Measurements from ENCODE around the gene MAP3K8. TPM values are rescaled to one million over a fixed set of nuclear protein-coding genes. Genes with fewer than 3 reads are reported as not detected.

The MAP3K8 gene
- total and polyA plus RNA-seq, 9 of the 15 experiments (the other 6 are each of a cell fraction or from before 2014, with no cell fraction given) = 6.9 to 23.6 (median 13.6) TPM

DNA sequence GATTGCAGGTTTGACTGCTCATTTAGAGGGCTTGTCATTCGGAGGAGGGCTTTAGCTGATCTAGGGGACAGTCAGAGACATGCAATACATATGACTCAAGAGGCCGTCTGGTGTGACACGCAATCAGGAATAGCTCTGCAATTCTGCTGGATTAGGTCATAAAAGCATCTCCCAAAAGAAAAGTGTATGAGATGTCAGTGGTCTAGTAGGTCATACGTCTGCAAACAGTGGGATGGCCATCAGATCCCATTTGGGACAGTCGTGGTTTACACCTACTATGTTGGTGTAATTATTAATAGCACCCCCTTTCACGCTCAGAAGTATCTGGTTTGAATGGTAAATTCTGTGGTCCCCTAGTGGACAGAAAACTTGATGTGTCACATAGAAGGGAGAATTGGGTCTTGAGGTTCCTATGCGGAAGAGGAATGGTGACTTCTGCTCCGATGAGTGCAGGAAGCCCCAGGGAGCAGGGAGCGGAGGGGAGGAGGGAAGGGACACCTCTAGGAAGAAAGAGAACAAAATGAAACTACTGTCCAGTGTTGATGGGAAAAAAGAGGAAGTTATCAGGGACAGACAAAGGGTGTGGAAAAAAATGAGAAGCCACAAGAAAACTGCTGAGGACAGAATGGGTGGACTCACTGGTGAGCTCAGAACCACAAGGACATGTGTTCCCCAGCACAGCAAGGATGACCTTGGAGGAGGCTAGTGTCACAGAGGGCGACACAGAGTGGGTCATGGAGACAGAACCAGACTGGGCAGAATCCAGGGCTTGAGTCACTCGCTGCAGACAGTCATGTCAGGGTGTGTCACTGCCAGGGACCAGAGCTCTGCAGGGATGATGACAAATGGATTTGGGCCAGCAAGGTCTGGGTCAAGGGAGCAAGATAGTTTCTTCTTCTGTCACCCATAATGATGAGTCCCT lies 59.9 kb downstream of the MAP3K8 start (continued):
- TF ChIP-seq TFE3 (CRISPR knock-in tag; IDR thresholded peaks at IDR 0.05) (no peak), ZNF253 (CRISPR knock-in tag; conservative IDR thresholded peaks at IDR 0.05) (no peak), C11orf30 (IDR thresholded peaks at IDR 0.05; ENCODE audit: low read depth) (peak; percentile 47; the same call in 1 of the 2 replicates), ERF (CRISPR knock-in tag; IDR thresholded peaks at IDR 0.05) (peak; percentile 28; the same call in 1 of the 2 replicates), BRD9 (IDR thresholded peaks at IDR 0.05; ENCODE audit: low read depth, partially characterized antibody) (no peak), RREB1 (CRISPR knock-in tag; IDR thresholded peaks at IDR 0.05) (0 out of 2 replicates have a peak, but pooled peaks have one; percentile 73), SMARCC2 (IDR thresholded peaks at IDR 0.05; ENCODE audit: low read depth) (no peak; the same call in 1 of the 2 replicates), PTBP1 (IDR thresholded peaks at IDR 0.05; ENCODE audit: low read depth, low read length) (no peak), PCBP1 (IDR thresholded peaks at IDR 0.05; ENCODE audit: low read depth, low read length, poor library complexity, severe bottlenecking) (no peak), HDAC2 (IDR thresholded peaks at IDR 0.05) (peak; percentile 76; the same call in 1 of the 2 replicates), NFE2L1 (tag; IDR thresholded peaks at IDR 0.05; ENCODE audit: borderline replicate concordance, low read depth) (no peak)
- TF ChIP-seq, protein P1, sequence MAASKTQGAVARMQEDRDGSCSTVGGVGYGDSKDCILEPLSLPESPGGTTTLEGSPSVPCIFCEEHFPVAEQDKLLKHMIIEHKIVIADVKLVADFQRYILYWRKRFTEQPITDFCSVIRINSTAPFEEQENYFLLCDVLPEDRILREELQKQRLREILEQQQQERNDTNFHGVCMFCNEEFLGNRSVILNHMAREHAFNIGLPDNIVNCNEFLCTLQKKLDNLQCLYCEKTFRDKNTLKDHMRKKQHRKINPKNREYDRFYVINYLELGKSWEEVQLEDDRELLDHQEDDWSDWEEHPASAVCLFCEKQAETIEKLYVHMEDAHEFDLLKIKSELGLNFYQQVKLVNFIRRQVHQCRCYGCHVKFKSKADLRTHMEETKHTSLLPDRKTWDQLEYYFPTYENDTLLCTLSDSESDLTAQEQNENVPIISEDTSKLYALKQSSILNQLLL (CRISPR knock-in tag; IDR thresholded peaks at IDR 0.05; ENCODE audit: borderline replicate concordance) = no peak
- TF ChIP-seq, protein P2, sequence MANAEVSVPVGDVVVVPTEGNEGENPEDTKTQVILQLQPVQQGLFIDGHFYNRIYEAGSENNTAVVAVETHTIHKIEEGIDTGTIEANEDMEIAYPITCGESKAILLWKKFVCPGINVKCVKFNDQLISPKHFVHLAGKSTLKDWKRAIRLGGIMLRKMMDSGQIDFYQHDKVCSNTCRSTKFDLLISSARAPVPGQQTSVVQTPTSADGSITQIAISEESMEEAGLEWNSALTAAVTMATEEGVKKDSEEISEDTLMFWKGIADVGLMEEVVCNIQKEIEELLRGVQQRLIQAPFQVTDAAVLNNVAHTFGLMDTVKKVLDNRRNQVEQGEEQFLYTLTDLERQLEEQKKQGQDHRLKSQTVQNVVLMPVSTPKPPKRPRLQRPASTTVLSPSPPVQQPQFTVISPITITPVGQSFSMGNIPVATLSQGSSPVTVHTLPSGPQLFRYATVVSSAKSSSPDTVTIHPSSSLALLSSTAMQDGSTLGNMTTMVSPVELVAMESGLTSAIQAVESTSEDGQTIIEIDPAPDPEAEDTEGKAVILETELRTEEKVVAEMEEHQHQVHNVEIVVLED (CRISPR knock-in tag; IDR thresholded peaks at IDR 0.05) = no peak
- TF ChIP-seq, protein P3, sequence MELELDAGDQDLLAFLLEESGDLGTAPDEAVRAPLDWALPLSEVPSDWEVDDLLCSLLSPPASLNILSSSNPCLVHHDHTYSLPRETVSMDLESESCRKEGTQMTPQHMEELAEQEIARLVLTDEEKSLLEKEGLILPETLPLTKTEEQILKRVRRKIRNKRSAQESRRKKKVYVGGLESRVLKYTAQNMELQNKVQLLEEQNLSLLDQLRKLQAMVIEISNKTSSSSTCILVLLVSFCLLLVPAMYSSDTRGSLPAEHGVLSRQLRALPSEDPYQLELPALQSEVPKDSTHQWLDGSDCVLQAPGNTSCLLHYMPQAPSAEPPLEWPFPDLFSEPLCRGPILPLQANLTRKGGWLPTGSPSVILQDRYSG (tag; conservative IDR thresholded peaks at IDR 0.05; ENCODE audit: low read depth) = no peak
